Epithelial cell of proximal tubule (primary cell): ENCODE measurements around the gene DOCK7. TPM values are rescaled to one million over a fixed set of nuclear protein-coding genes. Genes with fewer than 3 reads are reported as not detected.
A peak's percentile ranks its signal among the peaks of the same experiment; 100 is the strongest.

Experiments used
- DNase-seq: peaks from one replicate; pipeline ENCODE4 v3.0.0-alpha.2; 2011; ENCODE audit warnings: low read depth
- H3K4me3 ChIP-seq: 2 replicates; pipeline ENCODE4 v1.5.1; 2011; ENCODE audit warnings: low read depth, mild to moderate bottlenecking, low read length
- CTCF ChIP-seq: conservative IDR thresholded peaks from 2 replicates; pipeline ENCODE4 v1.5.1; 2012; ENCODE audit warnings: low read depth, mild to moderate bottlenecking, low read length
- total RNA-seq: library from RNA; depleted of rRNA; stranded (reverse); fragments of >200 nt; gene quantifications from 2 replicates; pipeline ENCODE4 v1.2.3, GENCODE V29; 2015

DOCK7 gene
- total RNA-seq, 1 donor from 2014 or later = 72.9 TPM

- DNase-seq = no peak
- no peak for TF ChIP-seq CTCF
- no peak overlapping the region for H3K4me3 ChIP-seq
Measured at GRCh38 chr1:62561306-62561705, 126.9 kb downstream of the DOCK7 start.

GRCh38 chr1:62544570-62544969 is 143.6 kb downstream of the DOCK7 start:
- no peak for TF ChIP-seq CTCF
- H3K4me3 ChIP-seq = no peak overlapping the region

GRCh38 chr1:62541048-62541447 is 147.1 kb downstream of the DOCK7 start:
- H3K4me3 ChIP-seq = no peak overlapping the region
- DNase-seq = no peak
- no peak for TF ChIP-seq CTCF

More at GRCh38 chr1:62544570-62544969, 143.6 kb downstream of the DOCK7 start:
- DNase-seq = no peak

GRCh38 chr1:62539028-62539447 is 149.1 kb downstream of the DOCK7 start:
- no peak for TF ChIP-seq CTCF
- H3K4me3 ChIP-seq = no peak overlapping the region
- no peak for DNase-seq

GRCh38 chr1:62536865-62537264 is 151.3 kb downstream of the DOCK7 start:
- no peak overlapping the region for H3K4me3 ChIP-seq
- no peak for TF ChIP-seq CTCF
- no peak for DNase-seq

GRCh38 chr1:62530516-62531154 is 157.6 kb downstream of the DOCK7 start:
- DNase-seq = no peak
- H3K4me3 ChIP-seq = no peak overlapping the region
- peak; percentile 92 for TF ChIP-seq CTCF

GRCh38 chr1:62529227-62529626 is 159.0 kb downstream of the DOCK7 start:
- no peak overlapping the region for H3K4me3 ChIP-seq
- no peak for DNase-seq
- TF ChIP-seq CTCF = no peak
